H1 (cell line): Measurements from ENCODE around the gene ALOX12. TPM values are rescaled to one million over a fixed set of nuclear protein-coding genes. Genes with fewer than 3 reads are reported as not detected.

Experiments used
- CTCF ChIA-PET: fragments of 300-600 bp; sonication (Branson Sonifier 250); formaldehyde crosslinking; loops from one replicate; lab custom pipeline; 2021; ENCODE audit not compliant: partially characterized antibody; lab: Charles Lee
- POLR2A ChIA-PET: fragments of 300-600 bp; sonication (Branson Sonifier 250); formaldehyde crosslinking; loops from one replicate; lab custom pipeline; 2021; ENCODE audit warnings: inconsistent platforms; ENCODE audit not compliant: partially characterized antibody; lab: Charles Lee
- DNase-seq, 2 experiments: peaks; one replicate each; pipeline versions ENCODE4 v3.0.0 to v3.0.0-alpha.2; 2010 to 2022; ENCODE audit warnings: low spot score in 2 of 2, low read depth in 1 of 2, mixed read lengths in 1 of 2
- FAIRE-seq: peaks from 2 replicates; lab custom pipeline; 2011; peaks lifted over from hg19 to GRCh38; lab: Jason Lieb, UNC
- H2AFZ ChIP-seq: 2 replicates; pipeline ENCODE4 v1.8.1; 2012; ENCODE audit warnings: low read length, inconsistent platforms
- H2AK5ac ChIP-seq: 2 replicates; pipeline ENCODE4 v1.6.1; 2013; ENCODE audit warnings: low read depth, low read length
- H2BK120ac ChIP-seq: replicated peaks from 2 replicates; pipeline ENCODE3; 2013; ENCODE audit warnings: low read depth, low read length, inconsistent platforms
- H2BK12ac ChIP-seq: 2 replicates; pipeline ENCODE4 v1.6.1; 2013; ENCODE audit warnings: low read depth, low read length
- H2BK15ac ChIP-seq: 2 replicates; pipeline ENCODE4 v1.6.1; 2013; ENCODE audit warnings: low read length
- H2BK20ac ChIP-seq: 2 replicates; pipeline ENCODE4 v1.6.1; 2013; ENCODE audit warnings: low read length
- H2BK5ac ChIP-seq: 2 replicates; pipeline ENCODE4 v1.6.1; 2013; ENCODE audit warnings: low read depth, low read length
- H3K14ac ChIP-seq: 2 replicates; pipeline ENCODE4 v1.6.1; 2013; ENCODE audit warnings: inconsistent platforms; ENCODE audit not compliant: insufficient read length
- H3K18ac ChIP-seq: 2 replicates; pipeline ENCODE4 v1.6.1; 2013; ENCODE audit warnings: low read length; ENCODE audit errors: extremely low read depth
- H3K23ac ChIP-seq: 2 replicates; pipeline ENCODE4 v1.6.1; 2013; ENCODE audit warnings: inconsistent platforms; ENCODE audit not compliant: insufficient read length
- H3K23me2 ChIP-seq: 2 replicates; pipeline ENCODE4 v1.6.1; 2013; ENCODE audit warnings: low read depth, low read length
- H3K27ac ChIP-seq: 2 replicates; pipeline ENCODE4 v1.6.1; 2011; ENCODE audit warnings: low read depth, low read length, inconsistent platforms
- H3K27me3 ChIP-seq, 4 experiments: replicated peaks in 1 of 4; 1 replicate in 1 of 4; 2 replicates in 3 of 4; pipeline versions ENCODE4 v1.6.1 to v1.8.1; 2011 to 2013; ENCODE audit warnings: low read length in 3 of 4, mild to moderate bottlenecking in 3 of 4, inconsistent platforms in 2 of 4, mixed read lengths in 2 of 4, moderate library complexity in 1 of 4; ENCODE audit not compliant: control insufficient read depth in 3 of 4, insufficient read depth in 3 of 4; ENCODE audit errors: extremely low read depth in 1 of 4
- H3K36me3 ChIP-seq, 4 experiments: 2 replicates each; pipeline versions ENCODE4 v1.6.1 to v1.8.1; 2011 to 2013; ENCODE audit warnings: mild to moderate bottlenecking in 4 of 4, low read length in 3 of 4, moderate library complexity in 2 of 4, control low read depth in 1 of 4, inconsistent platforms in 1 of 4; ENCODE audit not compliant: insufficient read depth in 4 of 4, control insufficient read depth in 2 of 4
- H3K4ac ChIP-seq: replicated peaks from 2 replicates; pipeline ENCODE3; 2013; ENCODE audit warnings: low read length, low read depth, mixed read lengths, inconsistent platforms; ENCODE audit not compliant: insufficient read length
- H3K4me1 ChIP-seq, 4 experiments: replicated peaks in 1 of 4; 1 replicate in 1 of 4; 2 replicates in 3 of 4; pipeline versions ENCODE4 v1.6.1 to v1.8.1; 2011 to 2013; ENCODE audit warnings: low read length in 3 of 4, inconsistent platforms in 2 of 4, mixed read lengths in 1 of 4; ENCODE audit not compliant: insufficient read depth in 4 of 4, control insufficient read depth in 3 of 4
- H3K4me2 ChIP-seq, 2 experiments: 2 replicates each; pipeline versions ENCODE4 v1.6.1 to v1.8.1; 2011 to 2013; ENCODE audit warnings: low read depth in 2 of 2, low read length in 2 of 2, control low read depth in 1 of 2, inconsistent platforms in 1 of 2, mild to moderate bottlenecking in 1 of 2; ENCODE audit not compliant: insufficient read depth in 1 of 2
- H3K4me3 ChIP-seq, 4 experiments: fragments of 200-600, 300-600 bp in 1 of 4; sonication (generic), shearing (Covaris generic), sonication (Bioruptor Twin) in 1 of 4; 2 replicates each; pipeline versions ENCODE4 v1.5.1 to v1.8.1; 2011 to 2016; ENCODE audit warnings: low read length in 4 of 4, low read depth in 3 of 4, control low read depth in 2 of 4, inconsistent platforms in 2 of 4, mild to moderate bottlenecking in 2 of 4, mixed read lengths in 1 of 4, moderate library complexity in 1 of 4; ENCODE audit not compliant: insufficient read depth in 2 of 4; ENCODE audit errors: extremely low read depth in 1 of 4
- H3K56ac ChIP-seq: replicated peaks from 2 replicates; pipeline ENCODE3; 2013; ENCODE audit warnings: low read depth, mild to moderate bottlenecking, mixed read lengths, low read length, inconsistent platforms; ENCODE audit not compliant: insufficient read length
- H3K79me1 ChIP-seq: 2 replicates; pipeline ENCODE4 v1.6.1; 2013; ENCODE audit warnings: low read depth, low read length, control low read depth
- H3K79me2 ChIP-seq, 2 experiments: 2 replicates each; pipeline versions ENCODE4 v1.6.1 to v1.8.1; 2012 to 2013; ENCODE audit warnings: low read length in 2 of 2, mild to moderate bottlenecking in 2 of 2, inconsistent platforms in 1 of 2; ENCODE audit not compliant: insufficient read depth in 2 of 2, control insufficient read depth in 1 of 2
- H3K9ac ChIP-seq, 4 experiments: replicated peaks in 1 of 4; 1 replicate in 1 of 4; 2 replicates in 3 of 4; pipeline versions ENCODE4 v1.6.1 to v1.8.1; 2011 to 2013; ENCODE audit warnings: low read depth in 3 of 4, low read length in 3 of 4, control low read depth in 2 of 4, mild to moderate bottlenecking in 2 of 4, moderate library complexity in 2 of 4, inconsistent platforms in 1 of 4; ENCODE audit errors: extremely low read depth in 1 of 4
- H3K9me3 ChIP-seq, 2 experiments: 2 replicates each; pipeline versions ENCODE4 v1.6.1 to v1.8.1; 2012 to 2013; ENCODE audit warnings: mild to moderate bottlenecking in 2 of 2, moderate library complexity in 2 of 2, control low read depth in 1 of 2, inconsistent platforms in 1 of 2, low read depth in 1 of 2, low read length in 1 of 2, mixed read lengths in 1 of 2; ENCODE audit not compliant: insufficient read depth in 2 of 2
- H4K20me1 ChIP-seq, 2 experiments: replicated peaks in 1 of 2; 2 replicates each; pipeline versions ENCODE3 to v1.8.1; 2011 to 2013; ENCODE audit warnings: inconsistent platforms in 2 of 2, low read length in 2 of 2, mild to moderate bottlenecking in 1 of 2; ENCODE audit not compliant: insufficient read depth in 2 of 2, control insufficient read depth in 1 of 2
- H4K5ac ChIP-seq: 2 replicates; pipeline ENCODE4 v1.6.1; 2013; ENCODE audit warnings: low read length, low read depth, mixed read lengths, inconsistent platforms; ENCODE audit not compliant: insufficient read length
- H4K8ac ChIP-seq: 2 replicates; pipeline ENCODE4 v1.8.0; 2013; ENCODE audit warnings: mild to moderate bottlenecking, moderate library complexity, low read length, inconsistent platforms; ENCODE audit not compliant: insufficient read depth; ENCODE audit errors: extremely low read depth
- H4K91ac ChIP-seq: replicated peaks from 2 replicates; pipeline ENCODE3; 2013; ENCODE audit warnings: low read length, mixed read lengths, inconsistent platforms; ENCODE audit not compliant: insufficient read length
- TAF7 ChIP-seq: optimal IDR thresholded peaks from 2 replicates; pipeline ENCODE3; 2011; ENCODE audit warnings: low read depth, mild to moderate bottlenecking, inconsistent platforms, low read length, moderate library complexity, borderline replicate concordance
- TBP ChIP-seq: IDR thresholded peaks from 2 replicates; pipeline ENCODE4 v1.6.1; 2011; ENCODE audit warnings: low read depth, low read length, improper control_type of control experiment
- WGBS, 2 experiments: shearing (Covaris generic) in 1 of 2; methylation state at CpG; one replicate each; pipeline versions ENCODE4 v1.1.6 to v1.1.7; 2013 to 2015; ENCODE audit warnings: low lambda C conversion rate in 2 of 2, mixed read lengths in 2 of 2, inconsistent platforms in 1 of 2, low coverage in 1 of 2, missing lambda C conversion rate in 1 of 2; ENCODE audit not compliant: insufficient replicate concordance in 2 of 2, insufficient coverage in 1 of 2, insufficient read length in 1 of 2; ENCODE audit errors: extremely low coverage in 1 of 2, missing lambda C conversion rate in 1 of 2; 5-methylcytosine and 5-hydroxymethylcytosine counted together
- polyA plus RNA-seq, 7 experiments: library from polyadenylated mRNA; depleted of rRNA in 3 of 7; stranded (reverse) in 5 of 7; unstranded in 2 of 7; fragments of >200 nt in 5 of 7; fragments of 200-250 nt in 2 of 7; gene quantifications; 1 replicate in 5 of 7; 2 replicates in 1 of 7; 4 replicates in 1 of 7; pipeline versions ENCODE4 v1.2.1 to v1.2.3, GENCODE V29; 2011 to 2013; ENCODE audit warnings: missing spikeins in 2 of 7, mixed read lengths in 2 of 7
- total RNA-seq: library from RNA; stranded (reverse); fragmentation: NEBNext Ultra II Directional; extraction: Animal tissue kit (Norgen Biotek cat#: 25700); gene quantifications from 2 replicates; pipeline ENCODE4 v1.2.1, GENCODE V29; 2021

ALOX12 gene
- total and polyA plus RNA-seq, 2 of the 8 experiments (the other 6 are each of a cell fraction or from before 2014, with no cell fraction given) = 1.4 to 2.0 TPM

- H4K8ac ChIP-seq = no peak overlapping the region
- H3K4me2 ChIP-seq = peak overlapping the region in 1 of 2 experiments; percentile 97; a peak in 1 of 4 replicates
- H3K4me1 ChIP-seq = peaks cover 0 to 15% (median 9%) of the 10 kb centered on the region in 4 experiments; a peak in 5 of 7 replicates
- no peak overlapping the region for H2BK5ac ChIP-seq
- H2BK12ac ChIP-seq = no peak overlapping the region
- peaks cover 0 to 5% of the 10 kb centered on the region in 2 experiments for H4K20me1 ChIP-seq
- no peak overlapping the region for H3K4me3 ChIP-seq
- no peak overlapping the region for H2BK15ac ChIP-seq
- no peak overlapping the region for H3K23ac ChIP-seq
- 87% methylated on average over 6 of the region's 6 CpGs; no CpG with 5 or more reads in 1 of the 2 experiments for WGBS, 2 experiments
- H3K27ac ChIP-seq = no peak overlapping the region
- no peak overlapping the region for H2AK5ac ChIP-seq
- DNase-seq (no peak), FAIRE-seq (no peak)
- H3K79me1 ChIP-seq = no peaks in the 10 kb centered on the region
- H2BK120ac ChIP-seq = no peak overlapping the region
- no peak overlapping the region for H3K56ac ChIP-seq
- no peaks in the 10 kb centered on the region for H3K79me2 ChIP-seq
- peaks cover 24% of the 10 kb centered on the region; the same call in 1 of the 2 replicates for H3K23me2 ChIP-seq
- no peak overlapping the region for H4K5ac ChIP-seq
- H3K14ac ChIP-seq = no peak overlapping the region
- no peak overlapping the region for H2BK20ac ChIP-seq
- H2AFZ ChIP-seq = no peak overlapping the region
- peaks cover 3 to 27% (median 24%) of the 10 kb centered on the region in 4 experiments for H3K27me3 ChIP-seq
- H3K9me3 ChIP-seq = no peaks in the 10 kb centered on the region
- POLR2A ChIA-PET = no interaction called here
- H3K9ac ChIP-seq = no peak overlapping the region
- H3K36me3 ChIP-seq = no peaks in the 10 kb centered on the region
- CTCF ChIA-PET = interaction anchor here (0.6 to 17.5 kb wide), 11 partner anchors 10 to 137 kb away, joined by 3 to 434 read pairs (median 5); partner anchors contain the start of gene ASGR1
- H4K91ac ChIP-seq = no peak overlapping the region
- no peak overlapping the region for H3K18ac ChIP-seq
- no peak overlapping the region for H3K4ac ChIP-seq
- no peak for TF ChIP-seq TBP
- TF ChIP-seq TAF7 = no peak
Measured at GRCh38 chr17:7047566-7047965, 51.7 kb downstream of the ALOX12 start.
